ENCODE results near the gene DNAJC8.

DNA sequence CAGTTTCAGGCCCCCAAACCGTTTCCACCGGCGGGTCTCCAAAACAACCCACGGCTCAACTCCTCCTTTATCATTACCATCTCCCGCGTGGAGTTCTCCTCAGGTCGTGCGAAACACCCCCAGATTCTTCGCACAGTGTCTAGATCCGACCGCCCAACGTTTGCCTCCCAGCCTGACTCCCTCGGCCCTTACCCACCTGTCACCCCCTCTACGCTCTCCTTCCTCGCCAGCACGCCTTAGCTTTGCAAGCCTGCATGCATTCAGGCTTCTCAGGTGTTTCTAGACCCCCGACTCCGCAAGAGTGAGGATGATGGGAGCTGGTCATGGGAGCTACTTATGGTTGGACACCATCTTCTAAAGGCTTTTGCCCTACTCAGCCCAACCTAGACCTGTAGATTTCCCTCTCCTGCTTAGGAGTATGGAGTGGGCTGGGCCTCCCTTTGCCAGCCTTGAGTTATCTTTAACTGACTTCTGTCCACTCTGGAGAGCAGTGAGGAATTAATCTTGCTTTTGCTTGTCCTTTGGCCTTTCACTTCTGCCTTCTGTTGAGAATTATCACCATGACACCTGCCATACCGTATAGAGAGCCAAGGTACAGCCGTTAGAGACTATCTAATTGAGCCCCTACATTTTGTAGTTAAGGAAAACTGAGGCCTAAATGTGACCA, 4.0 kb upstream of the DNAJC8 start:
- no peak for TF ChIP-seq EZH2 (IDR thresholded peaks at IDR 0.05; ENCODE audit: borderline replicate concordance, low read depth, low read length, poor library complexity, severe bottlenecking)
- TF ChIP-seq, protein P1, sequence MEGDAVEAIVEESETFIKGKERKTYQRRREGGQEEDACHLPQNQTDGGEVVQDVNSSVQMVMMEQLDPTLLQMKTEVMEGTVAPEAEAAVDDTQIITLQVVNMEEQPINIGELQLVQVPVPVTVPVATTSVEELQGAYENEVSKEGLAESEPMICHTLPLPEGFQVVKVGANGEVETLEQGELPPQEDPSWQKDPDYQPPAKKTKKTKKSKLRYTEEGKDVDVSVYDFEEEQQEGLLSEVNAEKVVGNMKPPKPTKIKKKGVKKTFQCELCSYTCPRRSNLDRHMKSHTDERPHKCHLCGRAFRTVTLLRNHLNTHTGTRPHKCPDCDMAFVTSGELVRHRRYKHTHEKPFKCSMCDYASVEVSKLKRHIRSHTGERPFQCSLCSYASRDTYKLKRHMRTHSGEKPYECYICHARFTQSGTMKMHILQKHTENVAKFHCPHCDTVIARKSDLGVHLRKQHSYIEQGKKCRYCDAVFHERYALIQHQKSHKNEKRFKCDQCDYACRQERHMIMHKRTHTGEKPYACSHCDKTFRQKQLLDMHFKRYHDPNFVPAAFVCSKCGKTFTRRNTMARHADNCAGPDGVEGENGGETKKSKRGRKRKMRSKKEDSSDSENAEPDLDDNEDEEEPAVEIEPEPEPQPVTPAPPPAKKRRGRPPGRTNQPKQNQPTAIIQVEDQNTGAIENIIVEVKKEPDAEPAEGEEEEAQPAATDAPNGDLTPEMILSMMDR (conservative IDR thresholded peaks at IDR 0.05; ENCODE audit: low read depth, low read length): no peak
